Measurements from ENCODE around the gene SLC6A18. TPM values are rescaled to one million over a fixed set of nuclear protein-coding genes. Genes with fewer than 3 reads are reported as not detected.
"Not testable (repeated sequence)": the region's sequence is repeated elsewhere in the genome, so short reads cannot be mapped to it uniquely, and the experiment has no call there.

The SLC6A18 gene
- total RNA-seq, 2 experiments from 2014 or later = not detected

- DNase-seq; H3K4me1 Mint-ChIP-seq (ENCODE audit: low read depth); H3K4me3 Mint-ChIP-seq; H3K27me3 Mint-ChIP-seq (ENCODE audit: low read depth); POLR2A ChIA-PET; ATAC-seq; CTCF ChIA-PET; H3K36me3 Mint-ChIP-seq (ENCODE audit: low read depth); H3K27ac Mint-ChIP-seq: not testable (repeated sequence)
- H3K9me3 Mint-ChIP-seq (ENCODE audit: insufficient read depth) = peaks cover 11% of the 10 kb centered on the region
Observed at GRCh38 chr5:1290956-1291355, 65.8 kb downstream of the SLC6A18 start.

- H3K9me3 Mint-ChIP-seq (ENCODE audit: insufficient read depth) = peaks cover 11% of the 10 kb centered on the region
- POLR2A ChIA-PET = no interaction called here
- DNase-seq (no peak), ATAC-seq (no peak)
- H3K36me3 Mint-ChIP-seq (ENCODE audit: low read depth) = no peaks in the 10 kb centered on the region
- CTCF ChIA-PET = no interaction called here
- H3K4me1 Mint-ChIP-seq (ENCODE audit: low read depth) = peaks cover 2% of the 10 kb centered on the region
- no peak overlapping the region for H3K27ac Mint-ChIP-seq
- H3K27me3 Mint-ChIP-seq (ENCODE audit: low read depth) = peaks cover 15% of the 10 kb centered on the region
- H3K4me3 Mint-ChIP-seq = no peak overlapping the region
Observed at GRCh38 chr5:1291611-1292080, 66.5 kb downstream of the SLC6A18 start.

- ChIA-PET CTCF (interaction anchor here (1.9 kb wide), 1 partner anchor 24 kb away, joined by 4 read pairs; no protein-coding TSS in a partner anchor), POLR2A (no interaction called here)
- H3K9me3 Mint-ChIP-seq (ENCODE audit: insufficient read depth) = peaks cover 11% of the 10 kb centered on the region
- peaks cover 2% of the 10 kb centered on the region for H3K4me1 Mint-ChIP-seq (ENCODE audit: low read depth)
- H3K27ac Mint-ChIP-seq = no peak overlapping the region
- no peaks in the 10 kb centered on the region for H3K36me3 Mint-ChIP-seq (ENCODE audit: low read depth)
- ATAC-seq = no peak
- no peak overlapping the region for H3K4me3 Mint-ChIP-seq
- no peak for DNase-seq
- peaks cover 17% of the 10 kb centered on the region for H3K27me3 Mint-ChIP-seq (ENCODE audit: low read depth)
Observed at GRCh38 chr5:1292139-1292538, 67.0 kb downstream of the SLC6A18 start.

GRCh38 chr5:1292846-1293415 lies 67.8 kb downstream of the SLC6A18 start:
- Mint-ChIP-seq H3K27ac (no peak overlapping the region), H3K27me3 (ENCODE audit: low read depth) (peaks cover 17% of the 10 kb centered on the region), H3K4me3 (no peak overlapping the region), H3K36me3 (ENCODE audit: low read depth) (no peaks in the 10 kb centered on the region), H3K4me1 (ENCODE audit: low read depth) (peaks cover 2% of the 10 kb centered on the region), H3K9me3 (ENCODE audit: insufficient read depth) (peaks cover 8% of the 10 kb centered on the region)
- ATAC-seq (no peak), DNase-seq (no peak)
- ChIA-PET POLR2A (no interaction called here), CTCF (interaction anchor here (1.9 kb wide), 1 partner anchor 23 kb away, joined by 4 read pairs; no protein-coding TSS in a partner anchor)

- Mint-ChIP-seq H3K4me1 (ENCODE audit: low read depth) (peaks cover 2% of the 10 kb centered on the region), H3K4me3 (no peak overlapping the region), H3K27ac (no peak overlapping the region), H3K27me3 (ENCODE audit: low read depth) (peaks cover 17% of the 10 kb centered on the region), H3K36me3 (ENCODE audit: low read depth) (no peaks in the 10 kb centered on the region), H3K9me3 (ENCODE audit: insufficient read depth) (peaks cover 1% of the 10 kb centered on the region)
- ATAC-seq (no peak), DNase-seq (no peak)
- ChIA-PET POLR2A (no interaction called here), CTCF (interaction anchor here (1.9 kb wide), 1 partner anchor 22 kb away, joined by 4 read pairs; no protein-coding TSS in a partner anchor)
Observed at GRCh38 chr5:1293416-1294205, 68.4 kb downstream of the SLC6A18 start.

- CTCF ChIA-PET = no interaction called here
- no peak overlapping the region for H3K4me3 Mint-ChIP-seq
- no peak for DNase-seq
Observed at GRCh38 chr5:1294206-1294834, 69.1 kb downstream of the SLC6A18 start.

GRCh38 chr5:1294835-1295649 lies 69.9 kb downstream of the SLC6A18 start, which contains the start of gene TERT:
TSS of gene TERT (minus strand) at chr5:1295068. CDS start at chr5:1294989, 79 bp downstream.
- H3K36me3 Mint-ChIP-seq (ENCODE audit: low read depth) = no peaks in the 10 kb centered on the region
- ATAC-seq = peak; percentile 64
- H3K27ac Mint-ChIP-seq = no peak within 1 kb of the TSS
- H3K27me3 Mint-ChIP-seq (ENCODE audit: low read depth) = peaks cover 20% of the 10 kb centered on the region
- H3K9me3 Mint-ChIP-seq (ENCODE audit: insufficient read depth) = no peaks in the 10 kb centered on the region
- peaks cover 2% of the 10 kb centered on the region for H3K4me1 Mint-ChIP-seq (ENCODE audit: low read depth)
- peak; percentile 42 for DNase-seq
- ChIA-PET POLR2A (interaction anchor here (1.5 kb wide), 1 partner anchor 21 kb away, joined by 3 read pairs; no protein-coding TSS in a partner anchor), CTCF (no interaction called here)
- no peak within 1 kb of the TSS for H3K4me3 Mint-ChIP-seq

More at GRCh38 chr5:1294206-1294834, 69.1 kb downstream of the SLC6A18 start:
- peak; percentile 37 for ATAC-seq
- Mint-ChIP-seq H3K27me3 (ENCODE audit: low read depth) (peaks cover 17% of the 10 kb centered on the region), H3K4me1 (ENCODE audit: low read depth) (peaks cover 2% of the 10 kb centered on the region), H3K36me3 (ENCODE audit: low read depth) (no peaks in the 10 kb centered on the region), H3K9me3 (ENCODE audit: insufficient read depth) (no peaks in the 10 kb centered on the region), H3K27ac (no peak overlapping the region)
- POLR2A ChIA-PET = interaction anchor here (1.5 kb wide), 1 partner anchor 22 kb away, joined by 3 read pairs; no protein-coding TSS in a partner anchor

- ATAC-seq = no peak
- CTCF ChIA-PET = interaction anchor here (0.6 kb wide), 1 partner anchor 15 kb away, joined by 3 read pairs; no protein-coding TSS in a partner anchor
- POLR2A ChIA-PET = interaction anchor here (1.5 kb wide), 1 partner anchor 20 kb away, joined by 3 read pairs; no protein-coding TSS in a partner anchor
- Mint-ChIP-seq H3K9me3 (ENCODE audit: insufficient read depth) (no peaks in the 10 kb centered on the region), H3K36me3 (ENCODE audit: low read depth) (no peaks in the 10 kb centered on the region), H3K4me3 (no peak overlapping the region), H3K27me3 (ENCODE audit: low read depth) (peaks cover 20% of the 10 kb centered on the region), H3K4me1 (ENCODE audit: low read depth) (peaks cover 2% of the 10 kb centered on the region), H3K27ac (no peak overlapping the region)
- no peak for DNase-seq
Observed at GRCh38 chr5:1295650-1296037, 70.5 kb downstream of the SLC6A18 start.

Other genes starting within 250 kb of the SLC6A18 start
- 1 to 10 TPM; 1.3 to 3.2 TPM for gene NKD2, start 216.6 kb upstream of the SLC6A18 start, total RNA-seq
- gene SLC12A7, start 113.3 kb upstream of the SLC6A18 start, total RNA-seq = 100 to 1,000 TPM; 101 to 111 TPM
- not detected for gene SLC6A19, start 23.8 kb upstream of the SLC6A18 start, total RNA-seq
- under 1 TPM; 0.29 to 0.44 TPM for gene TERT, start 69.7 kb downstream of the SLC6A18 start, total RNA-seq
- 10 to 100 TPM; 80.0 to 83.8 TPM for gene CLPTM1L, start 119.7 kb downstream of the SLC6A18 start, total RNA-seq
- gene SLC6A3, start 220.1 kb downstream of the SLC6A18 start, total RNA-seq = not detected

Data from activated CD8-positive, alpha-beta T cell treated with anti-CD3 and anti-CD28 coated beads, Interleukin-2, amount 10 ng/mL, durations not matched to agents 7 days and 5 days (primary cell).